Calu3 (cell line): ENCODE results near the gene MICALL2. TPM values are rescaled to one million over a fixed set of nuclear protein-coding genes. Genes with fewer than 3 reads are reported as not detected.

ENCODE experiments used
- BruUV-seq: library from RNA; stranded (reverse); fragments of 400-500 nt; replicated peaks from 2 replicates; lab custom pipeline; 2021; lab: Mats Ljungman, UMichigan
- CTCF ChIA-PET: fragments of 300-600 bp; sonication (Branson Sonifier 250); formaldehyde crosslinking; loops from one replicate; lab custom pipeline; 2022; ENCODE audit warnings: antibody characterized with exemption; lab: Charles Lee
- DNase-seq: peaks from one replicate; pipeline ENCODE4 v3.0.0; 2022
- H3K27ac Mint-ChIP-seq: one replicate; pipeline ENCODE4 v1.8.0; 2022; ENCODE audit warnings: mixed read lengths; ENCODE audit not compliant: unreplicated experiment
- H3K27me3 Mint-ChIP-seq: one replicate; pipeline ENCODE4 v1.8.0; 2022; ENCODE audit warnings: mixed read lengths; ENCODE audit not compliant: unreplicated experiment
- H3K36me3 Mint-ChIP-seq: one replicate; pipeline ENCODE4 v1.8.0; 2022; ENCODE audit warnings: mild to moderate bottlenecking, moderate library complexity, mixed read lengths; ENCODE audit not compliant: insufficient read depth, unreplicated experiment
- H3K4me1 Mint-ChIP-seq: one replicate; pipeline ENCODE4 v1.8.0; 2022; ENCODE audit warnings: mild to moderate bottlenecking, low read depth, mixed read lengths; ENCODE audit not compliant: unreplicated experiment
- H3K4me3 Mint-ChIP-seq: one replicate; pipeline ENCODE4 v1.8.0; 2022; ENCODE audit warnings: mild to moderate bottlenecking, low read depth, moderate library complexity, mixed read lengths; ENCODE audit not compliant: unreplicated experiment
- H3K9me3 Mint-ChIP-seq: one replicate; pipeline ENCODE4 v1.8.0; 2022; ENCODE audit warnings: low read depth, mixed read lengths; ENCODE audit not compliant: unreplicated experiment
- intact Hi-C: fragments of 100-400 bp; cut with micrococcal nuclease; formaldehyde crosslinking; loops from one replicate; pipeline ENCODE4 v1.10.0; 2022; ENCODE audit not compliant: unreplicated experiment
- total RNA-seq: library from RNA; stranded (reverse); gene quantifications from 2 replicates; pipeline ENCODE4 v1.2.3, GENCODE V29; 2022
- TF ChIP-seq, protein P1 (sequence below): fragments of 200-600 bp; IDR thresholded peaks from one replicate; pipeline ENCODE4 v1.8.0; 2022; ENCODE audit warnings: antibody characterized with exemption; ENCODE audit not compliant: unreplicated experiment

MICALL2 gene
- total RNA-seq, 1 experiment from 2014 or later = 162 TPM

DNA sequence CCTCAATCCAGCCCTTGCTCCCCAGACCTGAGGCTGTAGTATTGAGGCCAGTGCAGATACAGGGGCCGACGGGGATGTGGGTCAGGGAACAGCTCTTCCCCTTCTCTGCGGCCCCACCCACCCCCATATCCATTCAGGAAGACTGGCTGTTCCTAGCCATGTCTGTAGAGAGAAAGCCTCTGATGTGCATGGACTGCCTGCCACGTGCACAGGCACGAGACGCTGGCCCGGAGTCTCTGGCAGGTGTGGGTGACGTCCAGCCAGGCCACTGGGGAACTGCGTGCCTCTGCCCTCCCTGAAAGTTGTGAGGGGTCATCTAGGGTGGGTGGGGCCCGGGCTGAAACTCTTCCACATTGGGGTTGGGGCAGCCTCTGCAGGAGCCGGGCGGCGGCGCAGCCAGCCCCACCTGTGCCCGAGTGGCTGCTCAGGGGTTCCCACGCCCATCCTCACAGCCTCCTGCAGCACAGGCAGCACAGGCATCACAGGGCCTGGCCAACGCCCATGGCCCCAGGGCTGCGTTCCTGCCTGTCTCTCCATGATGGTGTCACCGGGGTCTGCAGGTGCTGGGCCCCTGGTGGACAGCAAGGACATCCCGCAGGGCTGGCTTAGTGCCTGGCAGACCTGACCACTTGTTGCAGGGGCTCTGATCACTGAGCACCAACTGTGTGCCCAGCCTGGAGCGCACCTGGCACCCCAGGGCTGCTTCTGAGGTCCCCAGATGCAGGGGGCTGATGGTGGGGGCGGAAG is 27.5 kb downstream of the MICALL2 start:
- intact Hi-C loops = loop anchor here (1.0 to 5.0 kb wide), 2 partner anchors 209 to 240 kb away; no protein-coding TSS in a partner anchor
- DNase-seq = no peak
- no TSS peak for BruUV-seq
- no peaks in the 10 kb centered on the region for H3K9me3 Mint-ChIP-seq
- H3K4me3 Mint-ChIP-seq = no peak overlapping the region
- peaks cover 92% of the 10 kb centered on the region for H3K36me3 Mint-ChIP-seq
- TF ChIP-seq, protein P1, sequence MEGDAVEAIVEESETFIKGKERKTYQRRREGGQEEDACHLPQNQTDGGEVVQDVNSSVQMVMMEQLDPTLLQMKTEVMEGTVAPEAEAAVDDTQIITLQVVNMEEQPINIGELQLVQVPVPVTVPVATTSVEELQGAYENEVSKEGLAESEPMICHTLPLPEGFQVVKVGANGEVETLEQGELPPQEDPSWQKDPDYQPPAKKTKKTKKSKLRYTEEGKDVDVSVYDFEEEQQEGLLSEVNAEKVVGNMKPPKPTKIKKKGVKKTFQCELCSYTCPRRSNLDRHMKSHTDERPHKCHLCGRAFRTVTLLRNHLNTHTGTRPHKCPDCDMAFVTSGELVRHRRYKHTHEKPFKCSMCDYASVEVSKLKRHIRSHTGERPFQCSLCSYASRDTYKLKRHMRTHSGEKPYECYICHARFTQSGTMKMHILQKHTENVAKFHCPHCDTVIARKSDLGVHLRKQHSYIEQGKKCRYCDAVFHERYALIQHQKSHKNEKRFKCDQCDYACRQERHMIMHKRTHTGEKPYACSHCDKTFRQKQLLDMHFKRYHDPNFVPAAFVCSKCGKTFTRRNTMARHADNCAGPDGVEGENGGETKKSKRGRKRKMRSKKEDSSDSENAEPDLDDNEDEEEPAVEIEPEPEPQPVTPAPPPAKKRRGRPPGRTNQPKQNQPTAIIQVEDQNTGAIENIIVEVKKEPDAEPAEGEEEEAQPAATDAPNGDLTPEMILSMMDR = no peak
- H3K4me1 Mint-ChIP-seq = no peaks in the 10 kb centered on the region
- CTCF ChIA-PET = interaction anchor here (0.5 to 2.4 kb wide), 11 partner anchors 9 to 249 kb away, joined by 3 to 11 read pairs (median 4); no protein-coding TSS in a partner anchor
- no peak overlapping the region for H3K27ac Mint-ChIP-seq
- H3K27me3 Mint-ChIP-seq = peaks cover 24% of the 10 kb centered on the region

DNA sequence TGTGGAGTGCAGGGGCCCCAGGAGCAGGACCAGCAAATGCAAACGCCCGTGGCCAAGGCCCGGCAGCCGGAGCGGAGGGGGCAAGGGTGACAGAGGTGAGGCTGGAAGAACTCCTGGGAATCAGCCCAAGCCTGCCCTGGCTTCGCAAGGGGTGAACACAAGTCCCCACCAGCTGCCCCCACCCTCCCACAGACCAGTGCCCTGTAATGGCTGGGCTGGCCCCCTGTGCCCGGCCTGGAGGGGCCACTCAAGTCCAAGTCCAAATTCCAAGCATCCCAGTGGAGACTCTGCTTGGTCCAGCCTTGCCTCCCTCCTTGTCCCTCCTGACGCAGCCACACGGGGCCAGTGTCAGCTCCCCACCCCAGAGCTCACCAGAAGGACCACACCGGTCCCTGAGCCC is 28.0 kb downstream of the MICALL2 start:
- BruUV-seq = no TSS peak
- Mint-ChIP-seq H3K4me3 (no peak overlapping the region), H3K27ac (peak overlapping the region; percentile 36), H3K9me3 (no peaks in the 10 kb centered on the region), H3K4me1 (no peaks in the 10 kb centered on the region), H3K27me3 (peaks cover 29% of the 10 kb centered on the region), H3K36me3 (peaks cover 91% of the 10 kb centered on the region)
- DNase-seq = no peak
- intact Hi-C loops = loop anchor here (5.0 kb wide), 1 partner anchor 239 kb away; no protein-coding TSS in a partner anchor
- TF ChIP-seq, protein P1 = no peak
- CTCF ChIA-PET = interaction anchor here (0.7 to 2.4 kb wide), 3 partner anchors 24 to 52 kb away, joined by 3 to 9 read pairs (median 6); no protein-coding TSS in a partner anchor

DNA sequence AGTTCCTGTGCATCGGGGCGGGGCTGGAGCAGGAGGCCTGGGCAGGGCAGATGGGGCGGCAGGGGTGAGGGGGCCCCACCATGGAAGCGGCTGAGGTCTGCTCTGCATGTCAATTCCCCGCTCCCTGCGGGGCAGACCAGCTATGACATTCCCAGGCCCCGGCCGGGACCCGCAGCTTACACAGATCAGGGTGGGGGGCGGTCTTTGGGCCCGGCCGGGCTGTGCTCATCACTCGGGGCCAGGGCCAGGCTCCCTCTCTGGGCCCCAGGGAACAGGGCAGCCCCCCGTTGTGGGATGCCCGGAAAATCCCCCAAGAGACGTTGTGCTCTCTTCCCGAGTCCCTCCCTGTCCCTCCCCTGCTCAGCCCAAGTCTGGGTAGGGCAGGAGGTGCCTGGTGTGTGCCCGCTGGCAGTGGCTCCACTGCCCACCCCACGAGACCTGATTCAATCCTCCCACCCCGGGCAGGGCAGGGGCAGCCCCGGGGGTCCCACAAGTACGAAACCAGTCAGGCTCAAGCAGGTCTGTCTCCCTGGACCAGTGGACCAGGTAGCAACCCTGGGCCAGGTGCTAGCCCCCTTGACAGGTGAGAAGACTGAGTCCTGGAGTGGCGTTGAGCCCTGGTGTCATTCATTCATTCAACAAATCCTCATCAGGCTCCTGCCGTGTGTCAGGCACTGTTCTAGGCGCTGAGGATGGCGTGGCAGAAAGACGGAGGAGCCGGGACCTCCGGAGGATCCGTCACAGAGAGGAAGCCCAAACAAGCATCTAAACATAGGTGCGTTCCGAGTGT is 29.0 kb downstream of the MICALL2 start:
- no TSS peak for BruUV-seq
- H3K27ac Mint-ChIP-seq = no peak overlapping the region
- H3K36me3 Mint-ChIP-seq = peaks cover 90% of the 10 kb centered on the region

More for the DNA sequence above, 29.0 kb downstream of the MICALL2 start:
- peaks cover 39% of the 10 kb centered on the region for H3K27me3 Mint-ChIP-seq
- no peaks in the 10 kb centered on the region for H3K4me1 Mint-ChIP-seq
- H3K9me3 Mint-ChIP-seq = no peaks in the 10 kb centered on the region
- TF ChIP-seq, protein P1 = no peak
- no peak for DNase-seq
- CTCF ChIA-PET = interaction anchor here (0.7 to 2.4 kb wide), 2 partner anchors 25 to 53 kb away, joined by 3 to 6 read pairs; no protein-coding TSS in a partner anchor
- intact Hi-C loops = loop anchor here (5.0 kb wide), 1 partner anchor 238 kb away; no protein-coding TSS in a partner anchor
- H3K4me3 Mint-ChIP-seq = no peak overlapping the region
